Kidney (tissue), 14 donors: ENCODE measurements around the gene SYCE1. TPM values are rescaled to one million over a fixed set of nuclear protein-coding genes. Genes with fewer than 3 reads are reported as not detected.
"Not testable (repeated sequence)": the region's sequence is repeated elsewhere in the genome, so short reads cannot be mapped to it uniquely, and the experiment has no call there.

ENCODE experiments used
- DNase-seq, 5 donors: peaks; one replicate each; pipeline ENCODE4 v3.0.0-alpha.2; 2013 to 2020
- FAIRE-seq: peaks from 2 replicates; lab custom pipeline; 2012; peaks lifted over from hg19 to GRCh38; lab: Jason Lieb, UNC
- H3K27ac ChIP-seq, 2 donors: one replicate each; pipeline ENCODE4 v1.7.0; 2013; ENCODE audit warnings: low read depth in 2 of 2, low read length in 2 of 2, inconsistent platforms in 1 of 2
- H3K27me3 ChIP-seq: one replicate; pipeline ENCODE4 v1.7.1; 2013; ENCODE audit warnings: low read length, inconsistent platforms; ENCODE audit not compliant: control insufficient read depth, insufficient read depth
- H3K36me3 ChIP-seq, 3 donors: one replicate each; pipeline versions ENCODE4 v1.7.0 to v1.7.1; 2013; ENCODE audit warnings: low read length in 3 of 3, control low read depth in 1 of 3, inconsistent platforms in 1 of 3; ENCODE audit not compliant: insufficient read depth in 3 of 3, control insufficient read depth in 2 of 3
- H3K4me1 ChIP-seq, 3 donors: one replicate each; pipeline versions ENCODE4 v1.7.0 to v1.7.1; 2013; ENCODE audit warnings: low read length in 3 of 3, inconsistent platforms in 1 of 3, low read depth in 1 of 3; ENCODE audit not compliant: control insufficient read depth in 2 of 3, insufficient read depth in 2 of 3
- H3K4me3 ChIP-seq, 3 donors: one replicate each; pipeline versions ENCODE4 v1.7.0 to v1.8.1; 2013; ENCODE audit warnings: low read length in 3 of 3, control low read depth in 1 of 3, inconsistent platforms in 1 of 3
- H3K9ac ChIP-seq, 3 donors: one replicate each; pipeline versions ENCODE4 v1.7.0 to v1.7.1; 2013; ENCODE audit warnings: low read length in 3 of 3, control low read depth in 1 of 3, inconsistent platforms in 1 of 3
- H3K9me3 ChIP-seq, 3 donors: one replicate each; pipeline versions ENCODE4 v1.7.0 to v1.7.1; 2013; ENCODE audit warnings: low read length in 3 of 3, control low read depth in 1 of 3, inconsistent platforms in 1 of 3; ENCODE audit not compliant: control insufficient read depth in 2 of 3, insufficient read depth in 1 of 3
- CTCF ChIP-seq: IDR thresholded peaks from 3 replicates; pipeline ENCODE4 v1.5.1; 2012; ENCODE audit warnings: mild to moderate bottlenecking, moderate library complexity, borderline replicate concordance; ENCODE audit not compliant: insufficient read depth; ENCODE audit errors: extremely low read depth
- intact Hi-C: fragments of 100-400 bp; cut with DNase I; formaldehyde crosslinking; loops from one replicate; pipeline ENCODE4 v1.11.1; 2022
- polyA plus RNA-seq: library from polyadenylated mRNA; stranded (reverse); fragments of 350-450 nt; fragmentation: Illumina TruSeq; extraction: RNeasy Lipid Tissue Mini Kit (QIAGEN cat#74804); gene quantifications from one replicate; pipeline ENCODE4 v1.2.3, GENCODE V29; 2014; ENCODE audit warnings: low read depth, low replicate concordance; ENCODE audit not compliant: insufficient read depth
- total RNA-seq: library from RNA; stranded (reverse); fragmentation: NEBNext Ultra II Directional; extraction: Animal tissue kit (Norgen Biotek cat#: 25700); gene quantifications from one replicate; pipeline ENCODE4 v1.2.1, GENCODE V29; 2021
- donor health status: control.
- donor health status: control.
- donor health status: control.
- donor health status: control.
- donor health status: control.
- donor health status: DM: yes; HTN: yes; CAD: no.
- donor health status: Normal renal cell carcinoma (clear cell type).

Gene SYCE1
- total and polyA plus RNA-seq, 2 donors from 2014 or later: 1.2 to 1.4 TPM

DNA sequence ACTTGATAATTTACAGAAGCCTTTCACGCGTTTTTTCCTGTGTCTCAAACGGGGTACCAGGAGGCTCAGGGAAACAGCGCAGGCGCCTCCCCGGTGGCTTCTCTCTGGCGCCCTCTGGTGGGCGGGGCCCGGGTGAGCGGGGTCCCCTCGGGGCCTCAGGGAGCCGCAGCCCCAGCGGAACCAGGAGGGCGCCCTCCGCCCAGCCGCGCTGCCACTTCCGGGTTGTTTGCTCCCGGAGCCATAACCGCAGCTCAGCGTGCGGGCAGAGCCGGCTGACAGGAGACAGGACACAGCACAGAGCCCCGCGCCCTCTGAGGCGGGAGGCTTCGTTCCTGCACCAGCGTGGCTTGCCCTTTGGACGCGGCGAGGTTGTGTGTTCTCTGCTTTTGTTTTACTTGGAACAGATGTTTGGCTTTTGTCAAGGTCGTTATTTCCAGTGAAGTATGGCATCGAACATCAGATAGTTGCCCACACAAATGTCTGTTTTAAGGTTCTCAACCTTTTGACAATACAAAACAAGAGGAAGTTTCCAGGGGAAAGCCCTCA lies 45.1 kb downstream of the SYCE1 start:
- Histone ChIP-seq H3K36me3 (no peaks in the 10 kb centered on the region), H3K9ac (peak overlapping the region in 1 of 3 donors; percentile 31), H3K9me3 (peaks cover 0 to 12% (median 0%) of the 10 kb centered on the region in 3 donors), H3K4me1 (peaks cover 0 to 3% (median 0%) of the 10 kb centered on the region in 3 donors), H3K4me3 (peak overlapping the region; percentile 7 to 64 (median 48)), H3K27ac (no peak overlapping the region), H3K27me3 (no peaks in the 10 kb centered on the region)
- intact Hi-C loops: no loop called here
- FAIRE-seq: no peak
- peak; percentile 46 for TF ChIP-seq CTCF
- DNase-seq: peak; percentile 63 to 90 (median 74)

DNA sequence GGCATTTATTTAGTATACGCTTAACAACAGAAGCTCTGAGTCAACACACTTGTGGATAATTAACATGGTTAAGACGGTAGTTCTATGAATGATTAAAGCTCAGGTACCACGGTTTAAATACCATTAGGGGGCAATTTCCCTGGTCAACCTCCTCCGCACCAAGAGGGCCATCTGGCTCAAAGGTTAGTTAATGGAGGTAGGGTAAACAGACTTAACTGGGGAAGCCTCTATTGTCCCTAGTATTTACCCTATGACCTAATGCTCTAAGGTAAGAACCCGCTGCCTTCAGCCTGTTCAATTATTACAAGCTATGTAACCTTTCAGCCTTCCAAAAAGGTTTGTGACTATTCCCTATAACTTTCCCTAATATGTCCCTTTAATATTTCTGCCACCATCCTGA lies 46.9 kb downstream of the SYCE1 start:
- H3K36me3 ChIP-seq, H3K9ac ChIP-seq, H3K27me3 ChIP-seq, intact Hi-C loops, H3K4me3 ChIP-seq, DNase-seq, FAIRE-seq, H3K9me3 ChIP-seq, H3K4me1 ChIP-seq, H3K27ac ChIP-seq: not testable (repeated sequence)

DNA sequence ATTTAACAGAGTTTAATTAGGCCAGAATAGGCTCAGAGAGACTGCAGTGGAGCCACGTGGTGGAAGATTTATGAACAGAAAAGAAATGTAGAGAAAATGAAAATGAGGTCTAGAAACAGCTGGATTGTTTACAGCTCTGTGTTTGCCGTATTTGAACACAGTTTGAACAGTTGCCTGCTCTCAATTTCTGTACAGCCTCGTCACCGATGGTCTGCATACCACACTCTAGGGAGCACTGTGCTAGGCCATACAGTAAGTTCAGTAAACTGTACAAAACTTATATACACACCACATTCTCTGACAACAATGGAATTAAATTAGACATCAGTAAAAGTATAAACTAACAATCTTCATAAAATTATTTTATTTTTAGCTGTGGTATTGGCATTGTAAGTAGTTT lies 49.3 kb downstream of the SYCE1 start:
- Histone ChIP-seq H3K27ac (no peak overlapping the region), H3K4me1 (peaks cover 0 to 3% (median 0%) of the 10 kb centered on the region in 3 donors), H3K36me3 (no peaks in the 10 kb centered on the region), H3K4me3 (no peak overlapping the region), H3K27me3 (no peaks in the 10 kb centered on the region), H3K9ac (no peak overlapping the region), H3K9me3 (no peaks in the 10 kb centered on the region)
- DNase-seq (peak in 1 of 5 donors; percentile 53), FAIRE-seq (no peak)
- TF ChIP-seq CTCF: no peak
- intact Hi-C loops: no loop called here

- no peak overlapping the region for H3K27ac ChIP-seq
- H3K9ac ChIP-seq: no peak overlapping the region
- intact Hi-C loops: no loop called here
- no peaks in the 10 kb centered on the region for H3K9me3 ChIP-seq
- H3K4me1 ChIP-seq: peaks cover 0 to 3% (median 0%) of the 10 kb centered on the region in 3 donors
- TF ChIP-seq CTCF: no peak
- H3K36me3 ChIP-seq: no peaks in the 10 kb centered on the region
- H3K27me3 ChIP-seq: no peaks in the 10 kb centered on the region
- no peak for FAIRE-seq
- no peak overlapping the region for H3K4me3 ChIP-seq
- DNase-seq: no peak
Measured at GRCh38 chr10:133515471-133515870, 49.9 kb downstream of the SYCE1 start.
